Activated CD8-positive, alpha-beta memory T cell treated with anti-CD3 and anti-CD28 coated beads, Interleukin-2, amount 50 U/mL, for 1 hour (primary cell): Measurements from ENCODE around the gene COL5A1.
"Not testable (repeated sequence)": the region's sequence is repeated elsewhere in the genome, so short reads cannot be mapped to it uniquely, and the experiment has no call there.

Experiments used
- DNase-seq: peaks from one replicate; pipeline ENCODE4 v3.0.0-alpha.2; 2020; ENCODE audit errors: extremely low read depth

Gene COL5A1

DNA sequence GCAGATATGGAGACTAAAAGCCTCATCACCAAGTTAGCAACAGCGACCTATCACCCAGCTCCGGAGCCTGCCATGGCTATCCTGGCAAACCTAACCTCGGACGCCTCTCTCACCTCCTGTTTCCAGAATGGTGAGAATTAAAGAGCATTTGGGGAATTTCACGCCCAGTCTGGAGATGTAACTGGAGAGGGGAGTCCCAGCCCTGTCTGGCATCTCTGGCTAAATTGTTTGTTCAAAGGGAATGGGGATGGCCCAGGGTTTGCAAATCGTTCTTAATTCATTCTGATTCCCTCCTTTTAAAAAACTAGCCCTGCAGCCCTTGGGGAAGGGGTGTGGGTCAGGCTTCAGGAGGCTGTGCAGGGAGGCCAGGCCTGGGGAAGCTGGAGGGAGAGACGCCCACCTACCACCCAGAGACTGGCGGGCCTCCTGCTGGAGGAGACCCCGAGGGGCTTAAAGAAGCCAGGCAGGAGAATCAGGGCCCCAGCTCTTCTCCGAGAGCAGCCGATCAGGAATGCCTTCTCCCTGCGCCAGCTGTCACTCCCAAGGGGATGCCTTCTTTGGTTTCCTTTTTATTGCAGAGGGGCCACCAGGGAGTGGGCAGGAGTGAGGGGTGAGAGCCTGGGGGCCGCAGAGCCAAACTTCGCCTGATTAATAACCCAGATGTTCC, 964 bp upstream of the COL5A1 start:
- DNase-seq = no peak

DNA sequence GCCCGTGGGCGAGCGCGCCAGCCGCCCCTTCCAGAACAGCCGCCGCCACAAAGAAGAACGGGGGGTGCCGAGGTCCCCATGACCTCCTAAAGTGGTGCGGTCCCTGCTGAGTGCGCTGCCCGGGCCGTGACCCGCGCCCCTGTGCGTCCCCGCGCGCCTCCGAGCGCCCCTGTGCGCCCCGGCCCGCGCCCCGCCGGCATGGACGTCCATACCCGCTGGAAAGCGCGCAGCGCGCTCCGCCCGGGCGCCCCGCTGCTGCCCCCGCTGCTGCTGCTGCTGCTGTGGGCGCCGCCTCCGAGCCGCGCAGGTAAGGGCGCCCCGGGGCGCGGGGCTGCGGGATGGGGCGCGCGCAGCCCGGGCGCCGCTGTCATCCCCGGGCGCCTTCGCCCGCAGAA, 384 bp downstream of the COL5A1 start:
- no peak for DNase-seq

DNA sequence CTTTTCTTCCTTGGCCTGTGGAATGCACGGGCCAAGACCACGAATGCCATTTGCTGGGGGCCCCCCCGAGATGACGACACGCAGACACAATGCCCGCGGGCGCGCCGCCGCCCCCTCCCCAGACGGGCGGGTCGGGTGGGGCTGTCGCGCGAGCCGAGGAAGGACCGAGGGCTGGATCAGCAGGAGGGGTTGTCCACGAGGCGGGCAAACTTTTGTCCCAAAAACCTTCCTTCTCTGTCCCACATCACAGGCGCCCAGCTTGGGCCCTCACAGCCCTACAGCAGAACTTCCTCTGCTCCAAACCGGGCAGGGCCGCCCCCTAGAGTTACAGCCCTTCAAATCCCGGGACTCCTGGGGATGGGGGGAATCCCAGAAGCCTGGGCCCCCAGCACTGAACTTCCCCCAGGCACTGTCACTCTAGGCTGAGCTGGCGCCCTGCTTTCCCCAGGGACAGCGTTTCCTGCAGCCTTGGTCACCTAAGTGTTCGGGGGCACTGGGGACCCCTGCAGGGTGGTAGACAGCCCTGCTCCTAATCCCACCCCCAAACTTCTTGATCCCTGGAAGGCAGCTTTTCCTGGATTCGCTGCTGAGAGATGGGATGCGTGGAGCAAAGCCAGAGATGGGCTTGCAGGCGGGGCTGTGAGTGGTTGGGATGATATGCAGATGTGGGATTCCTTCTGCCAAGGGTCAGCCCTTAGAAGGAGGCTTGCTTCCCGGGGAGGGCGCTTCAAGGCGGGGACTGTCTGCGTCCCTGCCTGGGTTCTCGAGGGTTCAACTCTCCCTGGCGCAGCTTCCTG, 980 bp downstream of the COL5A1 start:
- DNase-seq = no peak

DNA sequence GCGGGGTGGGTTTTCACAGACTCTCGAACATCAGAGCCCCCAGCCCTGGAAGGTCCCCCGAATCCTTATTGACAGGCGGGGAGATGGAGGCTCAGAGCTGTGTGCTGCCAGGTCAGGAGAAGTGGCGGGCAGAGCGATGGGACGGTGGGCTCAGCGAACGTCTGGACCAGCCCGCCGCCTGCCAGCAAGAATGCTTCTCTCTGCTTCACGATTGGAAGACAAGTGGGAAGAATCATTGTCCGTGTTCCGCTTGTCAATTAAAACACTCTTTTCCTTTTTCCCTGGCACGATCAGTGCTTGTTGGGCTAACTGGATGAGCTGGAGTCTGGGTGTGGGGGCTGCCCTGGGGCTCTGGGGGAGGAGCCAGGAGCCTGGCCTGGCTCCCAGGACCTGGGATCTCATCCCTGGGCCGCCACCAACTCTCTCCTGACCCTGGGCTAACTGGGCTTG, 1.6 kb downstream of the COL5A1 start:
- no peak for DNase-seq

DNA sequence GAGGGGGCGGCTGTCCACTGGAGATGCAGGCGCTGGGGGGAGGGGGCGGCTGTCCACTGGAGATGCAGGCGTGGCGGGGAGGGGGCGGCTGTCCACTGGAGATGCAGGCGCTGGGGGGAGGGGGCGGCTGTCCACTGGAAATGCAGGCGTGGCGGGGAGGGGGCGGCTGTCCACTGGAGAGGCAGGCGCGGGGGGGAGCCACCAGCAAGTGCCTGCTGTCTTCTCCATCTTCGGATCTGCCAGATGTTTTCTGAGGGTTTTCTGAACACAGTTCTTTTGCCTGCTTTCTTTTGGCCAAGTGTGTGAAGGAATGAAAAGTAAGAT, 2.8 kb downstream of the COL5A1 start:
- DNase-seq = not testable (repeated sequence)

DNA sequence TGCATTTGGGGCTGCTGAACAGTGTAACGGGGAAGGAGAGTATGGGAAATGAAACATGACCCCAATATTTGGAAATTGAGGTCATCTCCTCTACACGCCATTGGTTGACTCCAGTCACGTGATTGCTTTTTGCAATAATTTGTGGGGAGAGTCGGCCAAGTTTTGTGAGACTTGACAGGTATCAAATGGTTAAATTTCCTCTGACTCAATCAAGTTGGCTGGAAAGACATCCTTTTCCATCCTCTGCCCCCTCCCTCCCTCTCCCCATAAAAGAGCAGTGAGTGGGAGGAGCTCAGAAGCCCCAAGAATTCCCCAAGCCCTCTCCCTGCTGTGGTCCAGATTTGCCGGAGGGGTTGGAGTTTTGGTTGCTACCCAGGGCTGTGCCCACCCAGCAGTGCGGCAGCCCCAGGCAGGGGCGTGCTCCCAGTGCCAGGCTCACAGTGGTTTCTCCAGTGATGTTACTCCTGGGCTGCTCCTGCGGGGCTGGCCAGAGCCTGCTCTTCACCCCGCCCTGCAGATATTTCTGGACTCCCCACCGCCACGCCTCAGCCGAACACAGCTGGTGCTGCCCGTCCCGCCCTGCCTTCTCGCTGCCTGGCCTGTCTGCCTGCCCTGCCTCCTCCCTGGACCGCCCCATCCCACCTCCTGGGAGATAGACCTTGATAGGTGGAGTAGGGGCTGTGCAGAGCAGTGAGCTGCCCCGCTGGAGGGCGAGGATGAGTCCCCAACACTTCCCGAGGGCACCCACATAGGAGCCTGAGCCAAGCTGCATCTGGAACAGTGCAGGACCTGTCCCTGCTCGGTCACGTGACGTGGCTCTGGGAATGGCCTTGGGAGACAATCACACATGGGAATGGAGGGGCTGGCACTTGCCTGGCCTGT, 3.4 kb downstream of the COL5A1 start:
- no peak for DNase-seq

DNA sequence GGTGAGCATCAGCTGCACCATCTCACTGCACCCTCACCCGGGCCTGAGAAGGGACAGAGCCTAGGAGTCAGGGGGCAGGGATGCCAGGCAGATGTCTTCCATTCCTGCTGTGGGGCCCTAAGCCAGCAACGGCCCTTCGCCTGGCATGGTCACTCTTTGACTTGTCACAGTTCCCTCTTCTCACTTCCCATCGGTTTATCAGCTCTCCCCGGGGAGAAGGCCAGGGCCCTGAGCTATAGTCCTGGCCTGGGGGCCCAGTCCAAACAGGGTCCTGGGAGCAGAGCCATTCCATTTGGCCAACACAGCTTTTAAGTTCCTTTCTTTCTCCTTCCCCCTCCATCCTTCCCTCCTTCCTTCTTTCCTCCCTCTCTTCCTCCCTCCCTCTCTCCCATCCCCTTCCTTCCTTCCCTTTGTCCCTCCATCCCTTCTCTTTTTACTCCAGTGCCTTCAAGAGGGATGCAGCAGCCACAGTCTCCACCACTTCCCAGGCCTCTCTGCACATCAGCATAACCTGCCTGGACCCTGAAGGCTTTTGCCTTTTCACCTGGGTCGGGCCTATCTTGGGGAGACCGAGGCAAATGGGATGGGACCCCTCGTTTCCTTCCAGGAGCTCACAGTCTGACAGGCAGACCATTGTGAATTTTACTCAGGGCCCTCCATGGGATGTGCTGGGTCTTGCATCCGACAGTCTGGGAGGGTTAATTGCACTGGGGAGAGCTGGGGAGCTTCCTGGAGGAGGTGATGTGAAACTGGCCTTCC, 4.2 kb downstream of the COL5A1 start:
- DNase-seq = no peak

DNA sequence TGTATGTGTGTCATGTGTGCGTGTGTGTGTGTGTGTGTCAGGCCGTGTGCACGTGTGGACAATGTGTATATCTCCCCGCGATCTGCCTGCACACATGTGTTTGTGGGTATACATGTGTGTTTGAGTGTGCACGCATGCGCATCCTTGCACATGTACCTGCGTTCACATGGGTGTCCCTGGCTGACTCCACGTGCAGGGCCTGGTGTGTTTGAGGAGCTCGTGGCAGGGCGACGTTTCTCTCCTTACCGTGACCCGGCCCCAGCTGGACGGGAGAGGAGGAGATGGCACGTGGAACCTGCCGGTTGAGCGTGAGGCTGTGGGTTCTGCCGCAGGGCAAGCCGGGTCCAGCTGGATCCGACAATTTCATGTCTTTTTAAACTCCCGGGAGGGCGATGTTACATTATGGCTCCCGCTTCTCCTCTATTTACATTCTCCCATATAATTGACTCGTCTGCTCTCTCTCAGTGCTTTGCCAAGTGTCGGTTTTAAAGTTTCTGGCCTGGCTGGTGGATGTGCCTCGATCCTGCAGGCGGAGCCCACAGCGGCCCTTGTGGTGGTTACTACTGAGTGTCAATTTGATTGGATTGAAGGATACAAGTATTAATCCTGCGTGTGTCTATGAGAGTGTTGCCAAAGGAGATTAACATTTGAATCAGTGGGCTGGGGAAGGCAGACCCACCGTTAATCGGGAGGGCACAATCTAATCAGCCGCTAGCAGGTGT, 5.9 kb downstream of the COL5A1 start:
- no peak for DNase-seq

DNA sequence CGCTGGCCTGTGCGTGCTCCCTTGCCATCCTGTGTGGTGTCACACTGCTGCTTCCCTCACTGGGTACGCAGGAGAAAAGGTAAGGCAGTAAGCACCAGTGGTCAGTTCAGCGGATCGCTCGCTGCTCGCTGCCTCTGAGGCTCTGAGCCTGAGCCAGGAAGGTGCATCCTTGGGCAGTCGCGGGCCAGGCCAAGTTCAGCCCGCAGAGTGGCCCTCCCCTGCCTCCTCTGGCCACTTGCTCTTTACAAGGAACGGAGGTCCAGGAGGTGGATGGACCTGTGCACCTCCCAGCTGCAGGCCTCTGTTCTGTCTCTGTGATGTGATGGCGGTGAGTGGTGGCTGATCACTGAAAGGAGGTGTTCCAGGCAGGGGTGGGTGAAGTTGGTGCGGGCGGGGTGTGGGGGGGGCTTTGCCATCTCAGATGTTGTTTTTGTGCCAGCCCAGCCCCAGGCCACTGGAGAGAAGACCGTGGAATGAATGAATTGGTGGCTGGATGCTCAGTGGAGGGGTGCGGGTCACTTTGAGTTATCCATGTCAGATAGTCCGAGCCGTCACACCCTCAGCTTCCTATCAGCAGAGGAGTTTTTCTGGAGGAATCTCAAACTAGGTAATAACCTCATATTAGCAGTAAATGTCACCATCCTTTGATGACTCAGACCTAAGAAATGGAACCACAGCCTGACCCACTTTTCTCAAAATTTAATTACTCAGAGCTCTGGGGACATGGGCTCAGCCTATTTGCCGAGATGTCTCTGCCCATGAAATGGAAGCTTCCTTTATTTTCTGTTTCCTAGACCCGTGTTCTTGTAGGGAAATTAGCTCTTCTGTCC, 7.3 kb downstream of the COL5A1 start:
- no peak for DNase-seq

DNA sequence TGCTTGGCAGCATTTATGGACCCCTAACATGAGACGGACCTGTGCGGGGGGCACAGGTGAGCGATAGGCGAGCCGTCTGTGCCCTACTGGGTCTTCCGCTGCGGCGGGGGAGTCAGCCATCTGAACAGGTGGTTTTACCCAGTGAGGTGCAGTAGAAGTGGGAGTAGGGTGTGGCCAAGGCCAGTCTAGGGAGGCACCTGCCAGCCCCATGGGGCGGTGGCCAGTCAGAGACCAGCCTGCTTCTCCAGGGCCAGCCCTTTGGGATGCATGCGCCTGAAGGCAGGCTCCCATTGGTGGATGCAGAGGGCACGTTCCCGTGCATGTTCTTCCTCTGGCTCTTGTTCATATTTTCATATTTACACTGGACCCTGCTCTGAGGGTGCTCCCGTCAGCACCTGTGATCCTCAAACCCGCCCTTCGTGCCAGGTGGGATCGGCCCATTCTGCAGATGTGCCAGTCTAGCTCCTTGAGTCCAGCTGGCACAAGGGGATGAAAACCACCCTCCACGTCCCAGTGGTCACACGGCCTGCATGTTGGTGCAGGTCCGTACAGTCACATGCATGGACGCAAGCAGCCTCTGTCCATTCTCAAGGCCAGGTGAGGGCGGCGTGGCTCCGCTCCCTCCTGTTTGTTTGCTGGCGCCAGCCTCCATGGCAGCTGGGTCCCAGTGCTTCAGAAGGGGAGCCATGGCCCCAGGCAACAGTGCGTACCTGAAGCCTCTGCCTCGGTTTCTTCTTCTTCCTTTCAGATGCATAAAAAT, 9.0 kb downstream of the COL5A1 start:
- no peak for DNase-seq

DNA sequence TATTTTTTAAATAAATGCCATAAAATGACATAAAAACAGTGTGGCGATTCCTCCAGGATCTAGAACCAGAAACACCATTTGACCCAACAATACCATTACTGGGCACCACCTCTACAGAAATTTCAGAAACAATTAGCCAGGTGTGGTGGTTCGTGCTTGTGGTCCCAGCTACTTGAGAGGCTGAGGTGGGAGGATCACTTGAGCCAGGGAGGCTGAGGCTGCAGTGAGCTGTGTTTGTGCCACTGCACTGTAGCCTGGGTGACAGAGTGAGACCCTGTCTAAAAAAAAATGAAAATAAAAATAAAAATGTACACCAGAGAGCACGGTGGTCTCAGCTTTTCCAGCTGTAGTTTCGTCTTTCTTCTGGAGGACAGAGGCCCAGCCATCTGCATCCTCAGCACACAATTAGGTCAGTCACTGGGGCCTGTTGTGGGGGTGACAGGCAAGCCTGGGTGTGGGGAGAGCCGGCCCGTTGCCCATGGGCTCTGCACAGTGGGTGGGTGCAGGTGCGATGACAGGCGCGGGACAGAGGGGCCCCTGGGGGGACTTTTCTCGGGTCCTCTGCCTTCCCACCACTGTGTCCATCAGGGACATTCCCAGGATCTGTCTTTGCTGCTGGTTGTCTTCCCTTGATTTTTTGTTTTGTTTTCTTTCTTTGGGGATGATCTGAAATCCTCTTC, 9.8 kb downstream of the COL5A1 start:
- DNase-seq = no peak

DNA sequence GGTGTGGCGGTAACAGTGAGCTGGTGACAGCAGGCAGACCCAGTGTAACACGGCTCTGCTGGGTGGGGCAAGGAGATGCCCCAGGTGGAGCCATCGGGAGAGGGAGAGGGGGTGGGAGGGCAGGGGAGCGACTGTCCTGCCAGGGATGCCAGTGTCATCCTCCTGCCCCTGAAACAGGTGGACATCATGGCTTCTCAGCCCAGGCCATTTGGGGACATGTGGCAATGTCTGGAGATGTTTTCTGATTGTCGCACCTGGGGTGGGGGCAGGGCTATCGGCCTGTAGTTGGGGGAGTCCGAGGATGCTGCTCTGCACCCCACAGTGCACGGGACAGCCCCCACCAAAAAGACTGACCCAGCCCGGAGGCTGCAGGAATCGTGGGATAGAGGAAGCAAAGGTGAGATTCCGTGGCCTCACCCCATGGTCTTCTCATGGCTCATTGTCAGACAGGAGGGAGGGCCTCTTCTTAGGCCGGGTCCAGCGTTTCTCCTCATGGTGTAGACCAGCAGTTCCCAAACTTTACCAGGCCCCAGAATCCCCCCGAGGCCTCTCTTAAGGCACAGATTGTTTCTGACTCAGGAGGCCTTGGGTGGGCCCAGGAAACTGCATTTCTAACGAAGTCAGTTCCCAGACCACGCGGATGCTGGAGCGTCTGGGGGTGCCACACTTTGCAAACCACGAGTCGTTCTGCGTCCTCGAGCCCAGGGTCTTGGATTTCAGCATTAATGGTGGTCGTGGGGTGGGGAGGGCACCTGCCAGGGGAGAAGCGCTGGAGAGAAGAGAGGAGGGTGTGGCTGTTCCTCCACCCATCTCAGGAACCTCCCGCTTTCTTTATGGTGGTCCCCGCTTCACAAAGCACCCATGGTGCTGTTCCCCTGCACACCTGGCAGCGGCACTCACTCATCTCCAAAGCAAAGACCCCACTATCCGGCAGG, 11.0 kb downstream of the COL5A1 start:
- no peak for DNase-seq

DNA sequence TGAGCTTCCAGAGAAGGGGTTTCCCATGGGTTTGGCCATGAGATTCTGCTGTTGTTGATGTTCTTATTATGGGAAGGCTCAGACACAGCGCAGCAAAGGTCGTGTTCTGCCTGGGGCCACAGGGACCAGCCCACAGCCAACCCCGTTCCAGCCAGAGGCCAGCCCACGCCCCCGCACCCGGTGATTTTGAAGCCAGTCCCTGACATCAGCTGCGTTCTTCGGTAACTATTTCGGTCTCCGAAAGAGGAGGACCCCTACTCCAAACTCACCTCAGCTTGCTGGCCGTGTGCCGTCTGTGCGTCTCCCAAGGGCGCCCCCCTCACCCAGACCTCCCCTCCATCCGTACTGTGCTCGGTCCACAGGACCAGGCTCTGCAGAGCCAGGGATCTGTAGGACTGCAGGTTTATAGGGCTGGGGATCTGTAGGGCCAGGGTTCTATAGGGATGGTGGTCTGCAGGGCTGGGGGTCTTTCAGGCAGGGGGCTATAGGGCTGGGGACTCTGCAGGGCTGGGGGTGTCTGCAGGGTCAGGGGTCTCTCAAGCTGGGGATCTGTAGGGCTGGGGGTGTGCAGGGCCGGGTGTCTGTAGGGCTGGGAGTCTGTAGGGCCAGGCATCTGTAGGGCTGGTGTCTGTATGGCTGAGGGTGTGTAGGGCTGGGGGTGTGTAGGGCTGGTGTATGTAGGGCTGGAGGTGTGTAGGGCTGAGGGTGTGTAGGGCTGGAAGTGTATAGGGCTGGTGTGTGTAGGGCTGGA, 11.8 kb downstream of the COL5A1 start:
- no peak for DNase-seq

DNA sequence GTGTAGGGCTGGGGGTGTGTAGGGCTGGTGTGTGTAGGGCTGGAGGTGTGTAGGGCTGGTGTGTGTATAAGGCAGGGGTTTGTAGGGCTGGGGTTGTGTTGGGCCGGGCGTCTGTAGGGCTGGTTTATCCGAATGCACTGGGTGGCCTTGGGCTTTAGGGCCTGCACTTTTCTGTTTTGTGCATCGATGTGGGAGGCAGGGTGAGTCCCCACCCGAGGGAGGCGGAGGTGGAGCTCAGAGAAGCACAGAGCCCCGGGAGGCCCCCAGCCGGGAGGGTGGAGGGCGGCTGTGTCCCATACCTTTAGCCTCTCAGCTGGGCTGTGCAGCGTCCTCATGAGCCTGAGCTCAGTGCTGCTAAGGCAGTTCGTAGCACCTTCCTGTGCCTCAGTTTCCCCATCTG, 13.5 kb downstream of the COL5A1 start:
- no peak for DNase-seq

DNA sequence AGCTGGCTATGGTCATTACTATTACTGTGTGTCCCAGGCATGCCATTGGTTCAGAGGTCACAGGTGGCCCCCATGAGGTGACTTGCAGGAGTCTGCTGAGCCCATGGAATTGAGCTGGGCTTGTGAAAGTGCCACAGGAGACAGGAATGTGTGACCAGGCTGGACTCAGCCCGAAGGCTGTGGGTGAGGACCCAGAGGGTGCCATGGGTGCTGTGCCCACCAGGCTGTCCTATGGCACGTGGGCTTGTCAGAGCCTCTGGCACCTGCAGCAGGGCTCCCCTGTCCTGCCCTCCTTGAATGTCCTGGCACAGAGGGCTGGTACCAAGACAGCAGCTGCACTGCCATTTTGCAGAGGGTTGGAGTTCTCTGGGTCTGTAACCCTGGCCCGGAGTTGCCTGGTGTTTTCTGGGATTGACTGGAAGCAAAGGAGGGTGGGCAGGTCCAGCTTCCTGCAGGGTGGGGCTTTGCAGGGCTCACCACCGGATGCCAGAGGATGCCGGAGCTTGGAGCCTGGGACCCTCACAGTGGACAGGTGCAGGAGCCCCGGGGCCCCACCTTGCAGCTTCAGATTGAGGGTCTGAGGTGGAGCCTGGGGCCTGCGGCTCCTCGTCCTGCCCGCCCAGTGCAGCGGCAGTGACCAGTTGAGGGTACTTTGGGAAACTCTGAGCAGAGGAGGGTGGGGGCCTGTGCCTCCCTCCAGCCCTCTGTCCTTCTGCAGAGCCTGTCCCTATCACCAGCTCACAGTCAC, 14.2 kb downstream of the COL5A1 start:
- no peak for DNase-seq

DNA sequence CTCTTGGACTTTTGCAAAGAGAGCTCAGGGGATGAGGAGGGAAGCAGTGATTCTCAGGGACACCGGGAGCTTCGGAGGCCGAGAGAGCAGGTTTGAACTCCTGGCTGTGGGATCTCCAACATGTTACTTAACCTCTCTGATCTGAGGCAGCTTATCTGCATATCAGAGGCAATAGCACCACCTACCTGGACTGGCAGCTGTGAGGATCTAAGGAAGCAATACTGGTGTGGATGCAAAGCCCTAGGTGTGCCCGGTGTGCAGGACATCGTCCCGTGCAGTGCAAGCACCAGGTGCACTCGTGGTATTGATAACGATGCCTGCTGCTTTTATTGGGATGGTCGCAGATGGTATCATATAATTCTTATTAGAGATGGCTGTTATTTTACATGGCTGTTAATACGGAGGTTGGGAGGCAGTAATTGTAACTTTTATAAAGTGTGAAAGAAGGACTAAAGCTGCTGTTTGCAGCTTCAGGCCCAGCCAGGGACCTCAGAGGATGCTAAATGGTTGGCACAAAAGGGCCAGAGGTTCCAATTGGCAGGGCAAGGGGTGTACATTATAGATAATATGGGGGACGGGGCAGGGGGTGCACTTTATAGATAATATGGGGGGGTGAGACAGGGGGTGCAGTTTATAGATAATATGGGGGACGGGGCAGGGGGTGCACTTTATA, 14.9 kb downstream of the COL5A1 start:
- DNase-seq = no peak
